Measurements from ENCODE around the gene IL23R.
"Not testable (repeated sequence)": the region's sequence is repeated elsewhere in the genome, so short reads cannot be mapped to it uniquely, and the experiment has no call there.

The IL23R gene

GRCh38 chr1:67194209-67194863, 28.1 kb downstream of the IL23R start:
- DNase-seq (ENCODE audit: low read depth in 2 of 2): no peak

- DNase-seq (ENCODE audit: low read depth in 2 of 2): no peak
Measured at GRCh38 chr1:67200755-67201154, 34.5 kb downstream of the IL23R start.

GRCh38 chr1:67201891-67202290, 35.6 kb downstream of the IL23R start:
- no peak for DNase-seq (ENCODE audit: low read depth in 2 of 2)

DNA sequence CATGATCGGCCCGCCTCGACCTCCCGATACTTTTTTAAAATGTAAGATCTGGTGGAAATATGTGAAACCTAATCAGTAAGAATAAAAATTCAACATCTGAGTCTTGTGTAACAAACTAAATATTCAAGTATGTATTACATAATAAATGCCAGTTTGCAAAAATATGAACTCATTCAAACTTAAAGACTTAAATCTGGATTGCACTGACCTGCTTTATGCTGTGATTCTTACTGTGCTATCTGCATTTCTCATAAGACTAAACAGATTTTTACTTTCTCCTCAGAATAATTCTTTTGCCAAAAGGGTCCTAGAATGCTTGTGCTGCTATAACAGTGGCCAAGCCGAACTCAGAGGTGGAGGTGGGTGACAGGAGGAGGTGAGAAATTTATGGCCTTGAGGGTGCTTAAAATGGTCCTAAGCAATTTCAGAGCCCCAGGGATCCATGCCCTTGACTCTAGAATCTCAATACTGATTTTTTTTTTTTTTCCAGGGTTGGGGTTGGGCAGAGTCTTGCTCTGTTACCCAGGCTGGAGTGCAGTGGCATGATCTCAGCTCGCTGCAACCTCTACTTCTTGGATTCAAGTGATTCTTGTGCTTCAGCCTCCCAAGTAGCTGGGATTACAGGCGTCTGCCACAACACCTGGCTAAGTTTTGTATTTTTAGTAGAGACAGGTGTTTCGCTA, 38.2 kb downstream of the IL23R start:
- no peak for DNase-seq (ENCODE audit: low read depth in 2 of 2)

DNA sequence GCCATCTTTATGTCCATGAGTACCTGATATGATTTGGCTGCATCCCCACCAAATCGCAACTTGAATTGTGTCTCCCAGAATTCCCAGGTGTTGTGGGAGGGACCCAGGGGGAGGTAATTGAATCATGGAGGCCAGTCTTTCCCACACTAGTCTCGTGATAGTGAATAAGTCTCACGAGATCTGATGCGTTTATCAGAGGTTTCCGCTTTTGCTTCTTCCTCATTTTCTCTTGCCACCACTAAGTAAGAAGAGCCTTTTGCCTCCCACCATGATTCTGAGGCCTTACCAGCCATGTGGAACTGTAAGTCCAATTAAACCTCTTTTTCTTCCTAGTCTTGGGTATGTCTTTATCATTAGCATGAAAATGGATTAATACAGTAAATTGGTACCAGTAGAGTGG, 41.1 kb downstream of the IL23R start:
- DNase-seq (ENCODE audit: low read depth in 2 of 2): not testable (repeated sequence)

- no peak for DNase-seq (ENCODE audit: low read depth in 2 of 2)
Measured at GRCh38 chr1:67208217-67208616, 42.0 kb downstream of the IL23R start.

GRCh38 chr1:67209521-67209920, 43.3 kb downstream of the IL23R start:
- DNase-seq (ENCODE audit: low read depth in 2 of 2): no peak

- peak in 1 of 2 donors; percentile 19 for DNase-seq (ENCODE audit: low read depth in 2 of 2)
Measured at GRCh38 chr1:67211589-67212563, 45.6 kb downstream of the IL23R start.

DNA sequence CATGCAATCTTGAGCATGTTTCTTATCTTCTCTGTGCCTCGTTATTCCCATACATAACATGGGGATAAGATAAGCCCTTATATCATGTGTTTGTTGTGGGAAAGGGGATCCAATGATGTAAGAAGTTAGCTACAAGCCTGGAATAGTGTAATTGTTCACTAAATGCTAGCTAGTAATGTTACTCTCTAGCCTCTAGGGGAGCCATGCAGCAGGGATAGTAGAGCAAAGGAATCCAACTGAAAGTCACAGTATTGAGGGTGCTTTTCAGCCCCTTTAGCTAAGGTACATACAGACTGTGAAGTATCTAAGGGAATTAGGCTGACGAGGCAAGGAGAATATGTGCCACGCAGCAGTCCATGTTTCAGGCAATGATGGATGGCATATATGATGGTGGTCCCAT, 46.9 kb downstream of the IL23R start:
- DNase-seq (ENCODE audit: low read depth in 2 of 2): no peak

DNA sequence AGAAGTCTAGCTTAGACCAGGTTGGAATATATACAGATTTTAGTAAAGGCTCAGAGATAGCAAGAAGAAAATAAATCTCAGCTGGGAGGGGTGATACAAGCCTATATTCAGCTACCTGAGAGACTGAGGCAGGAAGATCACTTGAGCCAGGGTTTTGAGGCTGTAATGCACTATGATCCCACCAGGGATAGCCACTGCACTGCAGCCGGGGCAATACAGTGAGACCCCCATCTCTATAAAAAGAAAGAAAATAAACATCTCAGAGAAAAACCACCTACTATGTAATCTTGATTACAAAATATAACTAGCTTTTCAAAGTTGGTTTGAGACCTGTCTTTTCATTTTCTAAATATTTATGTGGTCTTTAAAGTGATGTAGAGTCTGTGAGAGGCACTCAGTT, 47.7 kb downstream of the IL23R start:
- DNase-seq (ENCODE audit: low read depth in 2 of 2): no peak

DNA sequence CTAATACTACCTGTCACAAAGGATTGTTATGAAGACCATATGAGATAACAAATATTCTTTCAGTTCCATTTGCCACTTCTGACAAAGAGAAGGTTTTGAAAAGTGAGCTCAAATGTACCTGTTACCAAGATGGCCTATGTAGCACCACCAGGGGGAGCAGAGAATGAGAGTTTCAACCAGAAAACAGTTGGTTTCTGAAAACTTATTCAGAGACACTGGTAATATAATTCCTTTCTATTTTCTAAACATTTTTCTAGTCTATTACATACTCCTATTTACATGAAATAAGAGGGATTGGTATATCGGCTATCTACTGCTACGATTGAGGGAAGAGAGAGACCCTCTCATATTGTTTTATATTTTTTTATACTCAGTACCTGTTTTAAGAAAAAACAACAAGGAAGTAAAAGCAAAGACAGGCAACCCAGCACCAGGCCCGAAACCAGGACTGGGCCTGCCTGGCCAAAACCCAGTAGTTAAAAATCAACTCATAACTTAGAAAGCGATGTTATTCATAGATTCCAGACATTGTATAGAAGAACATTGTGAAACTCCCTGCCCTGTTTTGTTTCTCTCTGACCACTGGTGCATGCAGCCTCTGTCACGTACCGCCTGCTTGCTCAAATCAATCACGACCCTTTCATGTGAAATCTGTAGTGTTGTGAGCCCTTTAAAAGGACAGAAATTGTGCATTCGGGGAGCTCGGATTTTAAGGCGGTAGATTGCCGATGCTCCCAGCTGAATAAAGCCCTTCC, 48.3 kb downstream of the IL23R start:
- DNase-seq (ENCODE audit: low read depth in 2 of 2): no peak

DNA sequence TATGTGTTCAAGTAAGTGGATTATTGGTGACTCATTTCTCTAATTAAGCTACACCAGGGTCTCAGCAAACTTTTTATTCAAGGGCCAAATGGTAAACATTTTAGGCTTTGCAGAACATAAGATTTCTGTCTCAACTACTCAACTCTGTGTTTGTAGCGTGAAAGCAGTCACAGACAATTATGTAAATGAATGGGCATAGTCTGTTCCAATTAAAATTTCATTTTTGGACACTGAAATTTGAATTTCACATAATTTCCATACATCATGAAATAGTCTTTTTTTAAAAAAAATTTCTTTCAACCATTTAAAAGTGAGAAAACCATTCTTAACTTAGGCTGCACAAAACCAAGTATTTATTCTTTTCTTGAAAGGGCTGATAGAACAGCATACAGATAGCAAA, 50.1 kb downstream of the IL23R start:
- DNase-seq (ENCODE audit: low read depth in 2 of 2): no peak

DNA sequence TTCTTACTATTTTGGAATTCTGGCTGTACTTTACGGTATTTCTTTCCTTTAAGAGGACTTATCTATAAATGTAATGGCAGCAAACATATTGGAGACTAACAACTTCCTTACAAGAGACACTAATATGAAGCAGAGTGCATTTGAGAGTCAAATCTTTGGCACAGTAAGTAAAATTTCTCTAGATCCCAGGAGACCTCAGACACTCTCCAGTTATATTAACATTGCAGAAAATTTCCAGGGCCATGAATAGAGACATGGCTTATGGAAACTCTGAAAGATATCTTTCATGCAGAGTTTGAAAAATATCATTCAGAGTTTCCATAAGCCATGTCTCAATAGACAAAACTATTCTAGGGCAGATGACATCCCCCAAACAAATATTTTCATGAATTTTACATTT, 51.2 kb downstream of the IL23R start:
- DNase-seq (ENCODE audit: low read depth in 2 of 2): no peak

GRCh38 chr1:67217938-67218337, 51.7 kb downstream of the IL23R start:
- DNase-seq (ENCODE audit: low read depth in 2 of 2): no peak

- DNase-seq (ENCODE audit: low read depth in 2 of 2): no peak
Measured at GRCh38 chr1:67224856-67225255, 58.6 kb downstream of the IL23R start.

DNA sequence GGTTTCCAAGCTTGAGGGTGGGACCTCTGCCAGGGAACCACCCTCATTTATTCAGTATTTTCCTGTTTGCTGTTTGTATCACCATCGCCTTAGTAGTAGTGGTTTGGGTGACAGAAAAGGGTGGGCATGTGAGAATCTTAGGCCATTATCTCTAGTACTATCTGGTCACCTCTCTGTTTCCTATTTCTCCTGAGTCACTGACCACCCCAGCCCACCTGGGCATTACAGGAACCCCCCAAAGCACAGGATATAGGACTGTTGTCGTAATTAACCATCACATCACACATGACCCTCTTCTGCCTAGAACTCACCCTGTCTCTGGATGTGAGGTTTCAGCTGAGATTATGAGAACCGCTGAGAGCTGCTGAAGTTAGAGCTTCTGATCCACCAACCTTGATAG, 60.4 kb downstream of the IL23R start:
- DNase-seq (ENCODE audit: low read depth in 2 of 2): no peak

- no peak for DNase-seq (ENCODE audit: low read depth in 2 of 2)
Measured at GRCh38 chr1:67227196-67227595, 60.9 kb downstream of the IL23R start.

DNA sequence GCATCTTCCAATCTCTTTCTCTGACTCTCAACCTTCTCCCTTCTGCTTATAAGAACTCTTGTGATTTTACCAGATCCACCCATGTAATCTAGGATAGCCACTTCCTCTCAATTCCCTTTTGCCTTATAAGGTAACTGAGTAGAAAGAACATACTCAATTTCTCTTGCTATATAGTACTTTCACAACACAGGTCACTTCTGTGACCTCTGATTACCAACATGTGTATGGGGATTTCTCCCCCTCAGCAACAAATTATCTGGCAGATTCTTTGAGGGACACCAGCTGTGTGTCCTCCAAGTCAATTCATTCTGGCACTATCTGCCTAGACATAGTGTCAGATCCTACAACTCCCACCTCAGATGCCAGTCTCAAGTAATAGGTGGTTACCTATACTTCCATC, 62.5 kb downstream of the IL23R start:
- DNase-seq (ENCODE audit: low read depth in 2 of 2): no peak

DNA sequence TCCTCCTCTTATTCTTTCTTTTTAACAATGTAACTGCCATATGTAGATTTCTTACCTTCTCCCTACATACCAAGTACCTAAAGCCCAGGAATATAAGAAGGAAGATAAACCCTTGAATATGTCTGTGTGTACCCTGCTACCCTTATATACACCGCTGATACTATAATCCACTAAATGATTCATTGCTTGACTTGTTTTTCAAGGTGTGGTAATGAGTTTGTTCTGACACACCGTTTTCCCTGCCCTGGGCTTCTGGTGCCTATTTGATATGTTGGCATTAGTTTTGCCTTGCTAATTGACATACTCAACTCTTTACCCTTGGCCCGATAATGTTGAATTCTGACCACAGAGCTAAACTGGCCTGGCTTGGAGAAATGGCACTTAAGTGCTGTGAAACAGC, 64.3 kb downstream of the IL23R start:
- DNase-seq (ENCODE audit: low read depth in 2 of 2): no peak

DNA sequence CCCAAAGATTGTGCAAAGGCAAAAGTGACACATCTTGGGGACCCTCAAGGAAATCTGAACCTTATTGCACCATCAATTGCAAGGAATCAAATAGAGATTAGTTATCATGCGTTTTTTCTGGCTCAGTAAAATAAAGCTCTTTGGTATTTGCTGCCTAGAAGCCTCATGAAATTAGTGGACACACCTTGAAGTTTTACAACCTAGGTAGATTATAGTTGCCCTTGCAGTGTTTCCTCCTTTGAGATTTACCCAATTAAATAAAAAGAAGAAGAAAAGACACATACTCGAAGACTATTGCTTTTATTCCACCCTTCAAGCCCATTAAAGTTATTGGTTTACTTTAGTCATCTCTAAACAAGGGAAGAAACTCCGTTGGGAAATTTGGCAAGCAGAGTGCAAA, 70.0 kb downstream of the IL23R start:
- no peak for DNase-seq (ENCODE audit: low read depth in 2 of 2)

GRCh38 chr1:67239738-67240137, 73.5 kb downstream of the IL23R start:
- no peak for DNase-seq (ENCODE audit: low read depth in 2 of 2)

DNA sequence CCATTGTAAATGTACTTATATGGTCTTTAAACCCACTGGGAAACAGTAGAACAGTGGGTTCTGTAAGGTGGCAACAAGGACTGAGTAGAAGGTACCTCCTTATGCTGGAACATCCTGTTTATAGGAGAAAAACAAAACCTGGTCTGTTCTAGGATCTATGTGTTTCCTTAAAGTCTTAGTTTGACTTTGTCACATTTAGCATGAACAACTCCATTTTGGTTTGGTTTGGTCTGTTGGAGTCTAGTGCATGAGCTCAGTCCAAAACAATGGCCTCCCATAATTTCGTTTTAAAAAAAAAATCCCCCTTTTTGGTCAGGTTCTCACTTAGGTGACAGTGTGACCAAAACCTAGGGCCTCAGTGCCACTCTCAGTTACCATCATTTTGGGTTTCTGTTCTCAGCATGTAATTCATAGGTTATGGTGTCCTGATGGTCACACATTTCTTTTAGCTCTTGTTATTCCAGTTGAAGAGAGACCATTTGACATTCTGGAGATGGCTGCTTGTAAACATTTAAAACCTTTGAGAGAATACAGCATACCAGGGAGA, 75.0 kb downstream of the IL23R start:
- DNase-seq (ENCODE audit: low read depth in 2 of 2): no peak

All from stimulated activated CD8-positive, alpha-beta memory T cell treated with anti-CD3 and anti-CD28 coated beads, Interleukin-2, amount 100 ng/mL, for 1 hour (primary cell).